H1 (cell line): Measurements from ENCODE around the gene LUC7L3. TPM values are rescaled to one million over a fixed set of nuclear protein-coding genes. Genes with fewer than 3 reads are reported as not detected.

Source experiments
- CHD7 ChIP-seq: fragments of 300-600 bp; sonication (generic); IDR thresholded peaks from 2 replicates; pipeline ENCODE4 v1.7.1; 2012; ENCODE audit warnings: low read length, moderate library complexity, mild to moderate bottlenecking, inconsistent platforms; ENCODE audit not compliant: insufficient replicate concordance
- EZH2 ChIP-seq: fragments of 200-600 bp; sonication (generic); IDR thresholded peaks from 2 replicates; pipeline ENCODE4 v1.7.1; 2012; ENCODE audit warnings: low read depth, mild to moderate bottlenecking, moderate library complexity, low read length, inconsistent platforms; ENCODE audit not compliant: severe bottlenecking
- KDM5A ChIP-seq: fragments of 200-600 bp; IDR thresholded peaks from 2 replicates; pipeline ENCODE4 v1.7.1; 2012; ENCODE audit warnings: mild to moderate bottlenecking, low read length, inconsistent platforms, mixed read lengths
- RBBP5 ChIP-seq: IDR thresholded peaks from 2 replicates; pipeline ENCODE4 v1.7.1; 2012; ENCODE audit warnings: low read depth, mild to moderate bottlenecking, inconsistent platforms, low read length, moderate library complexity, borderline replicate concordance
- RXRA ChIP-seq: IDR thresholded peaks from 2 replicates; pipeline ENCODE4 v1.6.1; 2011; ENCODE audit warnings: low read depth, mild to moderate bottlenecking, low read length, moderate library complexity; ENCODE audit not compliant: insufficient read depth
- polyA plus RNA-seq, 7 experiments: library from polyadenylated mRNA; depleted of rRNA in 3 of 7; stranded (reverse) in 5 of 7; unstranded in 2 of 7; fragments of >200 nt in 5 of 7; fragments of 200-250 nt in 2 of 7; gene quantifications; 1 replicate in 5 of 7; 2 replicates in 1 of 7; 4 replicates in 1 of 7; pipeline versions ENCODE4 v1.2.1 to v1.2.3, GENCODE V29; 2011 to 2013; ENCODE audit warnings: missing spikeins in 2 of 7, mixed read lengths in 2 of 7
- total RNA-seq: library from RNA; stranded (reverse); fragmentation: NEBNext Ultra II Directional; extraction: Animal tissue kit (Norgen Biotek cat#: 25700); gene quantifications from 2 replicates; pipeline ENCODE4 v1.2.1, GENCODE V29; 2021
- TF ChIP-seq, protein P1 (sequence below), 3 experiments: IDR thresholded peaks; 1 replicate in 2 of 3; 2 replicates in 1 of 3; pipeline versions ENCODE4 v1.5.1 to v1.6.1; 2011; ENCODE audit warnings: low read length in 3 of 3, mild to moderate bottlenecking in 3 of 3, inconsistent platforms in 2 of 3, low read depth in 1 of 3, moderate library complexity in 1 of 3; ENCODE audit not compliant: insufficient read depth in 1 of 3; ENCODE audit errors: control extremely low read depth in 1 of 3

Gene LUC7L3
- total and polyA plus RNA-seq, 2 of the 8 experiments (the other 6 are each of a cell fraction or from before 2014, with no cell fraction given) = 102 to 126 TPM

DNA sequence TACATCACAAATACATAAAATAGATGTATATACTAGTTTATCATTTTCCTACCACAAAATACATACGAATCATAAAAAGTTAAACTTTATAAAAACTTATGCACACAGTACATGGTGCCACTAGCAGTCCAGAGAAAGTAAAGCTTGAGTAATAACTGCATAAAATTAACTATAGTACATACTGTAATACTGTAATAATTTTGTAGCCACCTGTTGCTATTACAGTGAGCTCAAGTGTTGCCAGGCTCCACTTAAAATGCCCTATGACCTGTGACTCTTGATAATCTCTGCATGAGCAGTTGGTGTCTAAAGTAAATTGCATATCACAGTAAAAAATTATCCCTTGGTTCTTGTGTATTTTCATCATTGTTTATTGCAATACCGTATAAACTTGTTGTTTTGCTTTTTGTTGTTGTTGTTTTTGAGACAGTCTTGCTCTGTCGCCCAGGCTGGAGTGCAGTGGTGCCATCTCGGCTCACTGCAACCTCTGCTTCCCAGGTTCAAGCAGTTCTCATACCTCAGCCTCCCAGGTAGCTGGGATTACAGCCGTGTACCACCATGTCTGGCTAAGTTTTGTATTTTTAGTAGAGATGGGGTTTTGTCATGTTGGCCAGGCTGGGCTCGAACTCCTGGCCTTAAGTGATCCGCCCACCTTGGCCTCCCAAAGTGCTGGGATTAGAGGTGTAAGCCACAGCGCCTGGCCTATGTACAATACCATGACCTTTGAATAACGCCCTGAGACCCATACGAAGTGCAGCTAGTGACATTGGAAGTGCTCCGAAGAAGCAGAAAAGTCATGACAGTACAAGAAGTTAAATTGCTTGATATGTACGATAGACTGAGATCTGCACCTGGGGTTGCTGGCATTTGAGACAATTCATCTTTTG, 6.6 kb downstream of the LUC7L3 start (continued):
- TF ChIP-seq CHD7 (no peak), RBBP5 (no peak), RXRA (no peak), EZH2 (no peak), KDM5A (no peak)
- TF ChIP-seq, protein P1, sequence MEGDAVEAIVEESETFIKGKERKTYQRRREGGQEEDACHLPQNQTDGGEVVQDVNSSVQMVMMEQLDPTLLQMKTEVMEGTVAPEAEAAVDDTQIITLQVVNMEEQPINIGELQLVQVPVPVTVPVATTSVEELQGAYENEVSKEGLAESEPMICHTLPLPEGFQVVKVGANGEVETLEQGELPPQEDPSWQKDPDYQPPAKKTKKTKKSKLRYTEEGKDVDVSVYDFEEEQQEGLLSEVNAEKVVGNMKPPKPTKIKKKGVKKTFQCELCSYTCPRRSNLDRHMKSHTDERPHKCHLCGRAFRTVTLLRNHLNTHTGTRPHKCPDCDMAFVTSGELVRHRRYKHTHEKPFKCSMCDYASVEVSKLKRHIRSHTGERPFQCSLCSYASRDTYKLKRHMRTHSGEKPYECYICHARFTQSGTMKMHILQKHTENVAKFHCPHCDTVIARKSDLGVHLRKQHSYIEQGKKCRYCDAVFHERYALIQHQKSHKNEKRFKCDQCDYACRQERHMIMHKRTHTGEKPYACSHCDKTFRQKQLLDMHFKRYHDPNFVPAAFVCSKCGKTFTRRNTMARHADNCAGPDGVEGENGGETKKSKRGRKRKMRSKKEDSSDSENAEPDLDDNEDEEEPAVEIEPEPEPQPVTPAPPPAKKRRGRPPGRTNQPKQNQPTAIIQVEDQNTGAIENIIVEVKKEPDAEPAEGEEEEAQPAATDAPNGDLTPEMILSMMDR (IDR thresholded peaks at IDR 0.05; ENCODE audit: control extremely low read depth in 1 of 3, insufficient read depth in 1 of 3, low read depth in 1 of 3, low read length in 3 of 3) = no peak
